ENCODE results near the gene SH3BP4. TPM values are rescaled to one million over a fixed set of nuclear protein-coding genes. Genes with fewer than 3 reads are reported as not detected.

SH3BP4 gene
- total and polyA plus RNA-seq, 2 of the 13 experiments (the other 11 are each of a cell fraction or from before 2014, with no cell fraction given), result 34.6 to 99.1 TPM

DNA sequence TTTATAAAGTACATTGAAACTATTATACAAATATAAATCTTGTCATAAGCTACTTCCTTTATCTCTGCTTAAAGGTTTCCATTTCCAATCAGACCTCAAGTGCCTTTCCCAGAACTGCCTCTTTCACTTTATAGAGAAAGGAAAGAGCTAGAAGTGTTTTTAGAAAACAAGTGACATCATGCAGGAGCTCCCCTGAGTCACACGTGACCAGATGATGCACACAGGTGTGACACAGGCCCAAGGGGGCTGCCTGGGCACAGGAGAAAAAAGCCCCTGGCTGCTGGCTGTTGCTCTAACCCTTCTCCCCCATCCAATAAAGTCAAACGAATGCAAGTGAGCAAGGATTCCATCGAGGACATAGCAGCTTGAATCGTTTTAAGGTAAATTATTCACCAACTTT lies 21.4 kb upstream of the SH3BP4 start:
- Histone ChIP-seq H3K4me3 (replicated peaks in 1 of 3; ENCODE audit: insufficient read depth in 1 of 3, low read depth in 2 of 3, low read length in 3 of 3) (no peak overlapping the region), H3K9me3 (ENCODE audit: low read length) (no peaks in the 10 kb centered on the region), H3K4me2 (ENCODE audit: low read depth, low read length) (no peak overlapping the region), H3K9ac (ENCODE audit: insufficient read depth, low read depth, low read length) (no peak overlapping the region), H3K27me3 (ENCODE audit: control insufficient read depth in 1 of 2, insufficient read depth in 2 of 2, low read length in 2 of 2) (peaks cover 7 to 43% of the 10 kb centered on the region in 2 experiments; a peak in 4 of 5 replicates), H3K79me2 (ENCODE audit: insufficient read depth, low read length) (no peaks in the 10 kb centered on the region), H4K20me1 (ENCODE audit: insufficient read depth, low read length) (no peaks in the 10 kb centered on the region), H3K36me3 (replicated peaks in 1 of 2; ENCODE audit: control insufficient read depth in 1 of 2, insufficient read depth in 2 of 2, low read length in 2 of 2) (no peaks in the 10 kb centered on the region), H3K27ac (ENCODE audit: extremely low read length, insufficient read depth, low read length) (no peak overlapping the region), H2AFZ (ENCODE audit: low read length) (no peak overlapping the region), H3K4me1 (ENCODE audit: insufficient read depth, low read length) (peaks cover 9% of the 10 kb centered on the region)
- 10% methylated on average over 4 of the region's 4 CpGs for WGBS (ENCODE audit: low lambda C conversion rate)
- FAIRE-seq (no peak), DNase-seq (ENCODE audit: low spot score) (no peak), ATAC-seq (no peak)
- POLR2A ChIA-PET, result no interaction called here
- TF ChIP-seq GFI1 (CRISPR knock-in tag; IDR thresholded peaks at IDR 0.05; ENCODE audit: borderline replicate concordance) (no peak), CREB1 (IDR thresholded peaks at IDR 0.05) (0 out of 2 replicates have a peak, but pooled peaks have one; percentile 13), CREB1 (CRISPR knock-in tag; IDR thresholded peaks at IDR 0.05) (no peak)
- TF ChIP-seq, protein P1, sequence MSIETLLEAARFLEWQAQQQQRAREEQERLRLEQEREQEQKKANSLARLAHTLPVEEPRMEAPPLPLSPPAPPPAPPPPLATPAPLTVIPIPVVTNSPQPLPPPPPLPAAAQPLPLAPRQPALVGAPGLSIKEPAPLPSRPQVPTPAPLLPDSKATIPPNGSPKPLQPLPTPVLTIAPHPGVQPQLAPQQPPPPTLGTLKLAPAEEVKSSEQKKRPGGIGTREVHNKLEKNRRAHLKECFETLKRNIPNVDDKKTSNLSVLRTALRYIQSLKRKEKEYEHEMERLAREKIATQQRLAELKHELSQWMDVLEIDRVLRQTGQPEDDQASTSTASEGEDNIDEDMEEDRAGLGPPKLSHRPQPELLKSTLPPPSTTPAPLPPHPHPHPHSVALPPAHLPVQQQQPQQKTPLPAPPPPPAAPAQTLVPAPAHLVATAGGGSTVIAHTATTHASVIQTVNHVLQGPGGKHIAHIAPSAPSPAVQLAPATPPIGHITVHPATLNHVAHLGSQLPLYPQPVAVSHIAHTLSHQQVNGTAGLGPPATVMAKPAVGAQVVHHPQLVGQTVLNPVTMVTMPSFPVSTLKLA (IDR thresholded peaks at IDR 0.05), result peak; percentile 32; the same call in 1 of the 2 replicates
- no TSS peak for BruUV-seq (replicated peaks)
- intact Hi-C loops (cut with micrococcal nuclease; ENCODE audit: unreplicated experiment) (no loop called here), in situ Hi-C loops (cut with HindIII; ENCODE audit: extremely low pct_ligation_motif_present, low pct_unique_long_range_greater_than_20kb) (no loop called here)
- CTCF ChIA-PET (ENCODE audit: low intra/inter-chr PET ratio, low total read pairs), result no interaction called here

DNA sequence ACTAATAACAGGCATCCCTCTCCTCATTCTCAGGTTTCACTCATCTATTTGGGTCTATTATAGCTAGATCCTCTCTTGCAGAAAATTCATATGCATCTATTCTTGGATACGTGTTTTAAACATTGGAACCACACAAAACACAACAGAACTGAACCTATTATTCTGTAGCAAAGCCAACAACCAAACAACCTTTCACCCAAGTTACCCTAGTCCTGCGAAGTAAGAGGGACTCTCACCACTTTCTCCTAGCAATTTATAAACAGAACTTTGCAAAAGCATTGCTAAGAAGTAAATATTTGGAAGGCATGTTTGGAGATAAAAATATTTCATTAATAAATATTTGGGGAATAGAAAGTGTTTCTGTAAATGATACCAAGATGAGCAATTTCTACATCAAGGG lies 20.4 kb upstream of the SH3BP4 start:
- Histone ChIP-seq H3K27me3 (ENCODE audit: control insufficient read depth in 1 of 2, insufficient read depth in 2 of 2, low read length in 2 of 2) (peaks cover 7 to 52% of the 10 kb centered on the region in 2 experiments; a peak in 4 of 5 replicates), H4K20me1 (ENCODE audit: insufficient read depth, low read length) (no peaks in the 10 kb centered on the region), H3K79me2 (ENCODE audit: insufficient read depth, low read length) (no peaks in the 10 kb centered on the region), H3K9ac (ENCODE audit: insufficient read depth, low read depth, low read length) (no peak overlapping the region), H3K4me2 (ENCODE audit: low read depth, low read length) (no peak overlapping the region), H3K36me3 (replicated peaks in 1 of 2; ENCODE audit: control insufficient read depth in 1 of 2, insufficient read depth in 2 of 2, low read length in 2 of 2) (no peaks in the 10 kb centered on the region), H3K4me1 (ENCODE audit: insufficient read depth, low read length) (peaks cover 13% of the 10 kb centered on the region), H2AFZ (ENCODE audit: low read length) (no peak overlapping the region), H3K9me3 (ENCODE audit: low read length) (no peaks in the 10 kb centered on the region), H3K4me3 (replicated peaks in 1 of 3; ENCODE audit: insufficient read depth in 1 of 3, low read depth in 2 of 3, low read length in 3 of 3) (no peak overlapping the region), H3K27ac (ENCODE audit: extremely low read length, insufficient read depth, low read length) (no peak overlapping the region)
- ATAC-seq (no peak), FAIRE-seq (no peak), DNase-seq (ENCODE audit: low spot score) (no peak)
- POLR2A ChIA-PET, result no interaction called here
- no TSS peak for BruUV-seq (replicated peaks)
- WGBS (ENCODE audit: low lambda C conversion rate), result 25% methylated on average over 2 of the region's 2 CpGs
- in situ Hi-C loops (cut with HindIII; ENCODE audit: extremely low pct_ligation_motif_present, low pct_unique_long_range_greater_than_20kb) (no loop called here), intact Hi-C loops (cut with micrococcal nuclease; ENCODE audit: unreplicated experiment) (no loop called here)
- CTCF ChIA-PET (ENCODE audit: low intra/inter-chr PET ratio, low total read pairs), result no interaction called here
- TF ChIP-seq, protein P2, sequence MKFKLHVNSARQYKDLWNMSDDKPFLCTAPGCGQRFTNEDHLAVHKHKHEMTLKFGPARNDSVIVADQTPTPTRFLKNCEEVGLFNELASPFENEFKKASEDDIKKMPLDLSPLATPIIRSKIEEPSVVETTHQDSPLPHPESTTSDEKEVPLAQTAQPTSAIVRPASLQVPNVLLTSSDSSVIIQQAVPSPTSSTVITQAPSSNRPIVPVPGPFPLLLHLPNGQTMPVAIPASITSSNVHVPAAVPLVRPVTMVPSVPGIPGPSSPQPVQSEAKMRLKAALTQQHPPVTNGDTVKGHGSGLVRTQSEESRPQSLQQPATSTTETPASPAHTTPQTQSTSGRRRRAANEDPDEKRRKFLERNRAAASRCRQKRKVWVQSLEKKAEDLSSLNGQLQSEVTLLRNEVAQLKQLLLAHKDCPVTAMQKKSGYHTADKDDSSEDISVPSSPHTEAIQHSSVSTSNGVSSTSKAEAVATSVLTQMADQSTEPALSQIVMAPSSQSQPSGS (CRISPR knock-in tag; IDR thresholded peaks at IDR 0.05), result no peak
- TF ChIP-seq KLF9 (CRISPR knock-in tag; IDR thresholded peaks at IDR 0.05; ENCODE audit: low read depth) (no peak), NPAS2 (CRISPR knock-in tag; IDR thresholded peaks at IDR 0.05; ENCODE audit: borderline replicate concordance) (no peak), NFE2L1 (CRISPR knock-in tag; IDR thresholded peaks at IDR 0.05; ENCODE audit: borderline replicate concordance) (no peak)
- TF ChIP-seq, protein P3, sequence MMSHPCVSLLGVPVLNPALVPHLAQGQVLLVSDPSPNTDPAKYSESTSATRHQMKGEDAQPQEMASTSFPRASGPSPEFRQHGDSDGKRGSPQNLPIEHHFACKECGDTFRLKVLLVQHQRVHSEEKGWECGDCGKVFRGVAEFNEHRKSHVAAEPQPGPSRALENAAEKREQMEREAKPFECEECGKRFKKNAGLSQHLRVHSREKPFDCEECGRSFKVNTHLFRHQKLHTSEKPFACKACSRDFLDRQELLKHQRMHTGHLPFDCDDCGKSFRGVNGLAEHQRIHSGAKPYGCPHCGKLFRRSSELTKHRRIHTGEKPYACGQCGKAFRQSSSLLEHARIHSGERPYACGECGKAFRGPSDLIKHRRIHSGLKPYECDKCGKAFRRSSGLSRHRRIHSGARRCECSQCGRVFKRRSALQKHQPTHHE (CRISPR knock-in tag; IDR thresholded peaks at IDR 0.05; ENCODE audit: borderline replicate concordance), result no peak

All from HepG2 (cell line).